ENCODE results near the gene ZCCHC14.
"Not testable (repeated sequence)": the region's sequence is repeated elsewhere in the genome, so short reads cannot be mapped to it uniquely, and the experiment has no call there.

DNA sequence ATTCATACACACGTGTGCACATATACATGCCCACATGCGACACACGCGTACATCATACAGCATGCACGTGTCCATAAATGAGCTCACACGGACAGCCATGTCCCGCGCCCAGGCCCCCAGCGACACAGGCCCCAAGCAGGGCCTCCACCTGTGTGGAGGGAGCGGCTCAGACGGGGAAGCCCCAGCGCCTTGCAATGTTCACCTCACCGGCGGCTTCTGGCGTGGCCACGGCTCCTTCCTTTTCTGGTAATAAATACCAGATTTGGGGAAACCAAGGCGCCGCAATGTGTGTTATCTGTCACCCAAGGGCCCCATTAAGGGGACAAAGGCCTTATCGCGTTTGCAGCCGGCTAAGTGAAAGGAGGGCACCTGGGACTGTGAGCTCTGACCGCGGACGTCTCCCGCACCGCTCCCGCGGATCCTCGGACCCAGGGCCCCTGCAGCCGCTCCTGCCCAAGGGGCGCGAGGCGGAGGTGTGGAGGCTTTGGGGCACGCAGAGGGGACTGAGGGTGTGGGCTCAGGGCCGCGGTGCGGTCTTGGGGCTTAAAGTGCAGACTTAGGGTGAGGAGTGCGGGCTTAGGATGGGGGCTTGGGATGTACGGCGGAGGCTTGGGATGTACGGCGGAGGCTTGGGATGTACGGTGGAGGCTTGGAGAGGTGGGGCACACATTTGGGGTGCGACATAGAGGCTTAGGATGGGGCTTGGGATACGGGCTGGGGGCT is 1.9 kb downstream of the ZCCHC14 start:
- peak in 1 of 3 donors; percentile 8 for TF ChIP-seq POLR2AphosphoS5 (IDR thresholded peaks at IDR 0.05)
- TF ChIP-seq, protein P1, sequence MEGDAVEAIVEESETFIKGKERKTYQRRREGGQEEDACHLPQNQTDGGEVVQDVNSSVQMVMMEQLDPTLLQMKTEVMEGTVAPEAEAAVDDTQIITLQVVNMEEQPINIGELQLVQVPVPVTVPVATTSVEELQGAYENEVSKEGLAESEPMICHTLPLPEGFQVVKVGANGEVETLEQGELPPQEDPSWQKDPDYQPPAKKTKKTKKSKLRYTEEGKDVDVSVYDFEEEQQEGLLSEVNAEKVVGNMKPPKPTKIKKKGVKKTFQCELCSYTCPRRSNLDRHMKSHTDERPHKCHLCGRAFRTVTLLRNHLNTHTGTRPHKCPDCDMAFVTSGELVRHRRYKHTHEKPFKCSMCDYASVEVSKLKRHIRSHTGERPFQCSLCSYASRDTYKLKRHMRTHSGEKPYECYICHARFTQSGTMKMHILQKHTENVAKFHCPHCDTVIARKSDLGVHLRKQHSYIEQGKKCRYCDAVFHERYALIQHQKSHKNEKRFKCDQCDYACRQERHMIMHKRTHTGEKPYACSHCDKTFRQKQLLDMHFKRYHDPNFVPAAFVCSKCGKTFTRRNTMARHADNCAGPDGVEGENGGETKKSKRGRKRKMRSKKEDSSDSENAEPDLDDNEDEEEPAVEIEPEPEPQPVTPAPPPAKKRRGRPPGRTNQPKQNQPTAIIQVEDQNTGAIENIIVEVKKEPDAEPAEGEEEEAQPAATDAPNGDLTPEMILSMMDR (IDR thresholded peaks at IDR 0.05): not testable (repeated sequence)
- TF ChIP-seq POLR2A (IDR thresholded peaks at IDR 0.05): not testable (repeated sequence)
